GM12891 (cell line): ENCODE measurements around the gene USP40.

Experiments used
- POLR2A ChIP-seq: IDR thresholded peaks from 2 replicates; pipeline ENCODE4 v1.6.1; 2011; ENCODE audit warnings: low read depth, low read length, control low read depth
- POLR2AphosphoS5 ChIP-seq: IDR thresholded peaks from 2 replicates; pipeline ENCODE4 v1.6.1; 2011; ENCODE audit warnings: low read depth, low read length, control low read depth
- POU2F2 ChIP-seq: IDR thresholded peaks from 2 replicates; pipeline ENCODE4 v1.6.1; 2011; ENCODE audit warnings: low read depth, mild to moderate bottlenecking, control low read depth, low read length, moderate library complexity
- TAF1 ChIP-seq: IDR thresholded peaks from 2 replicates; pipeline ENCODE4 v1.6.1; 2011; ENCODE audit warnings: low read depth, low read length, control low read depth

DNA sequence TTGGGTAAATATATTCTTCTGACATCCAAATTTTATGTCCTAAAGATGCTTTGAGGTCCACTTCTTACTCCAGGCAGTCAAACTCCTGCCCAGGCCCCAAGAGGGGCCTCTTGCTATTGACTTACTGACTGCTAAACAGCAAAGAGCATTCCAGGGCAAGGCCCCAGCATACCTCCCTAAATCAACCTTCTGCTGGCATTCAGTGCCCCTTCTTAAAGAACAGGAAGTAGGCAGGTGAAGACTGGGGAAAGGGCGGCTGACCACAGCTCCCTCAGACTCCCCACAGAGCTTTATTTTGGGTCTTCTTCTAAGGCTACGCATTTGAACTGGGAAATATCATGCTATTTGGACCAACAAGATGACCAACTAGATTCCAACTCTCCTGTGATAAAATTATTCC is 68.9 kb downstream of the USP40 start:
- TF ChIP-seq TAF1, result no peak
- no peak for TF ChIP-seq POLR2AphosphoS5
- TF ChIP-seq POLR2A, result no peak
- no peak for TF ChIP-seq POU2F2
